Activated CD8-positive, alpha-beta memory T cell treated with anti-CD3 and anti-CD28 coated beads for 48 hours (primary cell): Measurements from ENCODE around the gene TSPAN4.
A peak's percentile ranks its signal among the peaks of the same experiment; 100 is the strongest.

Experiments
- DNase-seq, 3 experiments: peaks; one replicate each; pipeline ENCODE4 v3.0.0-alpha.2; 2020; ENCODE audit warnings: low read depth in 2 of 3, low spot score in 2 of 3

TSPAN4 gene

GRCh38 chr11:848380-848931 lies 5.8 kb downstream of the TSPAN4 start:
- peak in 2 of 3 experiments; percentile 53 to 70 for DNase-seq

GRCh38 chr11:849104-849824 lies 6.6 kb downstream of the TSPAN4 start:
- DNase-seq: no peak

DNA sequence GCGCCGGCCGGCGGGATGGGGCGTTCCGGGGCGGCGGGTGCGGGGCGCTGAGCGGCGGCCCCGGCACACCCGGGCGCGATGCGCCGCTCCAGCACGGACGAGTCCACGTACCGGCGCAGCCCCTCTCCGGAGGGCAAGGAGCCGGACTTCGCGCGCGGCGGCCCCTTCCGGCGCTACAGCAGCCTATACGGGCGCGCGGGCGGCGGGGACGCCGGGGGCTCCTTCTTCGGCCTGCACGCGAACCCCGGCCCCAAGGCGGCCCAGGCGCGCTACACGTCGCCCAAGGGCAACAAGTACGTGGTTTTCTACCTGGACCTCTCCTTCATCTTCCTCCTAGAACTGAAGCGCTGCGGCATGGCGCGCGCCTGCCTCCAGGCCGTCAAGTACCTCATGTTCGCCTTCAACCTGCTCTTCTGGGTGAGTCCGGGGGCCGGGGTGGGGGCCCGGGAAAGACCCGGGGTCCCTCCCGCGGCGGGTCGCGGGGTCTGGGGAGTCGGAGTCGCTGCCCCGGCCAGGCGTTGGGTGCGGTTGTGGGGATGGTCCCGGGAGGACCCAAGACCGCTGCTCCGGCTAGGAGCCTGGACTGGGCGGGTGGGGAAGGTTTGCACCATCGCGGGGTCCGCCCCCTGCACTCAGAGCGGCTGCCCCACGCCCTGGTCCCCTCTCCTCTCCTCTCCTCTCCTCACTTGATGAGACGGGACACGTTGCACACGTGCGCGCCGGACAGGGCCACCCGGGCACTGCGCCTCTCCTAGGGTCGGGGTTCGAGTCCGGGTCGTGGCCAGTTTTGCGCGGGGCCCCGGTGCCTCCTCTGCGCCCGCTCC lies 7.5 kb downstream of the TSPAN4 start:
- DNase-seq: no peak

DNA sequence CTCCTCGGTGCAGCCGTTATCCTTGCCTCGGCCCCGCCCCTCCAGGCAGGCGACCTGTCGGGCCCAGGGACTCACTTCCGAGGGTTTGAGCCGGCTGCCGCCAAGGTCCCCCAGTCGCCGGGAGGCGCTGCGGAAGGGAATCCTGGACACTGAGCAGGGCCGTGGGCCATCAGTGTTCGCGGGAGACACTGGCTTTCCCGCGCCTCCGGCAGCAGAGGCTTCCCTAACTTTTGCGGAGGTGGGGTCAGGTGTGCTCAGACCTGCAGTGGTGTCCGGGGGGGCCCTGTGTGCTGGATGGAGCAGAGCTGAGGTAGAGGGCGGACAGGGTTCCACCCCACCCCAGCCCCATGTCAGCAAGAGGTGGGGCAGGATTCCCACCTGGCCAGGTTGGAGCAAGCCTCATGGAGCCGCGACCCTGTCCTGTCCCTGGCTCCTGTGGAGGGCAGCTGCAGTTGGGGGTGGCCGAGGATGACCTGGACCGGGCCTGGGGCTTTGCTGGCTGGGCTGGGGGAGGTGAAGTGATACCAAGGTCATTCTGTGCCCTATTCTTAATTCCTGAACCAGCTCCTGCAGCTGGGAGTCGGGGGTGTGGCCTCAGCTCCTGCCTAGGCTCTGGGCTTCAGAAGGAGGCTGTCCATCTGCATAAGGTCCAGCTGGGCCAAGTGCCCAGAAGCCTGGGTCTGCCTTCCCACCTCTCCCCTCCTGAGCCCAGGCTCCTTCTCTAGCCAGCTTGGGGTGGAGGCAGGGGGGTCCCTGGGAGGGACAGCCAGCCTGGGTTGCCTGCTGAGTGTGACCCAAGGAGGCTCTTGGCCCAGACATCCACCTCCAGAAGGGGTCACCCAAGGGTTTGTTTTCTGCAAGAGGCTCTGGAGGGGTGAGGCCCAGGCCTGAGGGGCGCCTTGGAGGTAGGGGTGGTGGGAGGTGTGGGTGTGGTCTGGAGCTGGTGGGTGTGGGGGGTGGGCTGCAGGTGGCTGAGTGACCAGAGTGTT lies 8.4 kb downstream of the TSPAN4 start:
- no peak for DNase-seq

DNA sequence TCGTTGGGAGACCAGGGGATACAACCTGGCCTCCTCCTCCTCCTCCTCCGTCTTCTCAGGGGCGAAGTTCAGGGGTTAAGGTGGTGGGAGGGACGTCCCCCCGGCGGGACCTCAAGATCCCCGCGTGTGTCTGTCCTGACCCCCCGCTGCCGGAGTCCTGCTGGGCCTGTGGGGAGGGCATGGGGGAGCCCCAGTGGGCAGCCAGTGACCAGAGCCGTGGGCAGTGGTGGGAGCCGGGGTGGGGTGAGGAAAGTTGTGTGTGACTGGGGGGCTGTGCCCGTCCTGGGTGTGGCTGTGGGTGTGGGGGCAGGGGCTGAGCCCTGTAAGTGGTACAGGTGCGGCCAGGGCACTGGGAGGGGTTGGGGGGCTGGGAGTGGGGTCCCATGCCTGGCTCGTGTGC lies 10.1 kb downstream of the TSPAN4 start:
- no peak for DNase-seq

- no peak for DNase-seq
These were observed 11.2 kb downstream of the TSPAN4 start for GRCh38 chr11:853682-854448.

DNA sequence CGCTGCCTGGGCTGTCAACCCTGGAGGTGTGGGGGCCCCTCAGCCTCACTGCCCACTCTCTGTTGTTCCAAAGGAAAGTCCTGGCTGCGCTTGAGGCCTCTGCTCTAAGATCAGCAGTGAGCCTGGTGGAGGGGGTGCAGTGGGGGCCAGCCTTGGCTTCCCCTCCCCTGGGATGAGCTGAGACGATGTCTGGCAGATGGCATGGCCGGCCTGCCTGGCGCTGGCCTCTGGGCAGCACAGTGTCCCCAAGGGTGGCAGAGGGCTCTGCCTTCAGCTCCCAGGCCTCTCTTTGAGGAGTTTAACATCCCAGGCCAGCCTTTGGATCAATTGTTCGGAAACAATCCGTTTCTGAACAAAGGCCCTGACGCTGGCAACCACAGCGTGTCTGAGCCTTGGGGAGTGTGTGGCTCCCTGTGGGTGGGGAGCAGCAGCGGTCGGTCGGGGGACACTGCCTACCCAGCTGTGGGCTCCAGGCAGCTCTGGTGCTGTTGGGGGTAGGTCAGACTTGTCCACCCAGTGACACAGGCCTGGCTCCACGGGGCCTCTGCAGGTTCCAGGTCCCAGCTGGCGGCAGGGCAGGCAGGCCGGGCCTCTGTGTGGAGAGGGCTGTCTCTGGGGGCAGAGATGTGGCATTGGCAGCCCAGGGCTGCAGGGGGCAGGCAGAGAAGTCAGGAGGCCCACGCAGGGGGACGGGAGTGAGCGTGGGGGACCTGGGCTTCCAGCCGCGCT lies 12.1 kb downstream of the TSPAN4 start:
- DNase-seq: no peak

GRCh38 chr11:855330-855674 lies 12.7 kb downstream of the TSPAN4 start:
- no peak for DNase-seq

DNA sequence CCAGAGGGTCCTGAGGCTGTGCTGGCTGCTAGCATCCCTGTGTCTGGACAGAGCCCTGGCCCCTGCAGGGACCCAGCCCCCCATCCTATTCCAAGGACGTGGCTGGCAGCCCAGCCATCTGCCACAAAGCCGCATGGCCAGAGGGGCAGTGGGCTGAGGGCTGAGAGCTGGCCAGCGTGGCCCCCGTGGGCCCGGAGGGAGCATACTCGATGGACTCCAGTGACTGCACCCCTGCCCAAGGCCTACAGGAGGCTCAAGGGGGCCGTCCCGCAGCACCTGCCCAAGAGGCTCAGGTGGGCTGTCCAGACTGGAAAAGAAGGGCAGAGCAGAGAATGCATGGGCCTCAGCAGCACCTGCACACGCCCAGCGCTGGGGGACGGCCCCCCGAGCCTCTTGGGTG lies 13.1 kb downstream of the TSPAN4 start:
- no peak for DNase-seq

DNA sequence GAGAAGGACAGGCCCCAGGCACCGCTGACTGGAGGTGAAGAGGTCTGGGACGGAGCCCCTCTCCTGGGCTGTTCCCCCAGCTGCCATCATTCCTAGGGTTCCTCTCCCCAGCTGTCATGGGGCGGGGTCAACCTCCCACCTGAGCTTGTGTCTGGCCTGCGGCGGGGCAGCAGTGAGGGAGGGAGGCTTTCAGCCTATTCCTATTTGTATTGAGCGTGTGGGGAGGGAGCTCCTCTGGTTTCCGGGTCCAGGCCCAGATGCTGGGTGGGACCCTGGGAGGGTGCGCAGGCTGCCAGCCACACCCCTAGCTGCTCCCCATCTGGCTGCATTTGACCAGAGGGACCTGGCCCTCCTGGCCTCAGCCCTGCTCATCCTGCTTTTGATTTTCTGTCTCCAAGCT lies 13.7 kb downstream of the TSPAN4 start:
- DNase-seq: no peak

DNA sequence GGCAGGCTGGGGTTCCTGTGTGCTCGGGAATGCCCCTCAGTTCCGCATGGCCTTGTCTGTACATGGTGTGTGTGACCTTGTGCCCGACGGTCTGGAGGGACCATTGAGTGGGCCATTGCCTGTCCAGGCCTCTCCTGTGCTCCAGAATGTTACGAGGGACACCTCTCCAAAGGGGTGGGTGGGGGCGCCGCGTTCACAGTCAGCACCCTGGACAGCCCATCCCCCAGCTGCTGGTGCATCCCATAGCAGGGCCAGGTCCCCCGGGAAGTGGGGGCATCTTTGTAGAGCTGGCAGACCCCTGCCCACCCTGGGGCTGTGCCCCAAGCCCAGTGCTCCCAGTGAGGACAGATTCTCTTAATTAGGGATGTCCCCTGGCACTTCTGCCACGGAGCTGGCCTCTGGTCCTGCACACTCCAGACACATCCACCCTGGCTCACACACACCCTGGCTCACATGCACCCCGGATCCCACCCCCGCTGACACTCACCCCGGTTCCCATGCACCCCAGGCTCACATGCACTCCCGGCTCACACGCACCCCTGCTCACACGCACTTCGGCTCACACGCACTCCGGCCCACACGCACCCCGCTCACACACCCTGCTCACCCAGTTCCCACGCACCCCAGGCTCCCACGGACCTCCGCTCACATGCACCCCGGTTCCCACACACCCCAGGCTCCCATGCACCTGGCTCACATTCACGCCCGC lies 15.6 kb downstream of the TSPAN4 start:
- no peak for DNase-seq

DNA sequence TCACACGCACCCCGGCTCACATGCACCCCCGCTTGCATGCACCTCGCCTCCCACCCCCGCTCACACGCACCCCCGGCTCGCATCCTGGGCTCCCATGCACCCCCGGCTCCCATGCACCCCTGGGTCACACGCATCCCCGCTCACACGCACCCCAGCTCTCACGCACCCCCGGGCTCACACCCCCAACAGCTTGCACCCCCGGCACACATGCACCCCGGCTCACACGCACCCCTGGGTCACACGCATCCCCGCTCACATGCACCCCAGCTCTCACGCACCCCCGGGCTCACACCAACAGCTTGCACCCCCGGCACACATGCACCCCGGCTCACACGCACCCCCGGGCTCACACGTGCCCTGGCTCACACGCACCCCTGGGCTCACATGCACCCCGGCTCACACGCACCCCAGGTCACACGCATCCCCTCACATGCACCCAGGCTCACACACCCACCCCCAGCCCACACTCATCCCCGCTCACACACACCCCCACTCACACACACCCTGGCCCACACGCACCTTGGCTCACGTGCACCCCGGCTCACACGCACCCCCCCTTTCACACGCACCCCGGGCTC lies 16.2 kb downstream of the TSPAN4 start:
- no peak for DNase-seq

- no peak for DNase-seq
These were observed 16.9 kb downstream of the TSPAN4 start for GRCh38 chr11:859394-860131.

DNA sequence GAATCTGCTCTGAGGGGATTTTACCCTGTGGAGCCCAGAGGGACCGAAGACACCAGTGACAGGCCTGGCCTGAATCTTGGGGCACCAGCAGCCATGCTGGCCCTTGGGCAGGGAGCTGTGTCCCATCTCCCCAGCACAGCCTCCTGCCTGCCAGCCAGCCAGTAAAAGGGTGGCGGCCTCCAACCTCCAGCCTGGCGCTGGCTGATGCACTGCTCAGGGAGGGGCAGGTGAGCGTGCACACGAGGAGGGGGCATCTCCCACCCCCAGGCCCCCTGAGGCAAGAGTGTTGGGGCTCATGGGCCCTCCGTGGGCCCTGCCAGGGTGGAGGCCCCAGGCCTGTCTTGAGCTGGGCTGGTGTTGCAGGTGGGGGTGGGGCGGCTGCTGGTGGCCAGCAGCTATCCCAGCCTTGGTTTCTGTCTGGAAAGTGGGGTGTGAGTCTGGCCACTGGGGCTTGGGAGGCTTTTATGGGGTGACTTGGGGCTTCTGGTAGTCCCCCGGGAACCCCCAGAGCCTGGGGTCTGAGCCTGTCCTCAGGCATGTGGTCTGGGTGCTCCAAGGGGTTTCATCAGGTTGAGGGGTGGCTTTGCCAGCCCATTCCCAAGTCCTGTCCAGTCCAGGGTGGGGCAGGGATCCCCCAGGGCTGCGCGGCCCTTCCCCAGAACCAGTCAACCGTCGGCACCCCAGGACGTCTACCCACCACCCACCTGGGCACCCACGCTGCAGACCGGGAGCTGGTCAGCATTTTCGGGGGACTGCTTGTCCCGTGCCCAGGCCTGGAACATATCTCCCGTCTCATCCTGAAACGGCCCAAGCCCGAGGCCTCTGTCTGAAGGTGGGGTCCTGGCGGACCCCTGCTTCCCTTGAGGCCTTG lies 17.8 kb downstream of the TSPAN4 start:
- no peak for DNase-seq

DNA sequence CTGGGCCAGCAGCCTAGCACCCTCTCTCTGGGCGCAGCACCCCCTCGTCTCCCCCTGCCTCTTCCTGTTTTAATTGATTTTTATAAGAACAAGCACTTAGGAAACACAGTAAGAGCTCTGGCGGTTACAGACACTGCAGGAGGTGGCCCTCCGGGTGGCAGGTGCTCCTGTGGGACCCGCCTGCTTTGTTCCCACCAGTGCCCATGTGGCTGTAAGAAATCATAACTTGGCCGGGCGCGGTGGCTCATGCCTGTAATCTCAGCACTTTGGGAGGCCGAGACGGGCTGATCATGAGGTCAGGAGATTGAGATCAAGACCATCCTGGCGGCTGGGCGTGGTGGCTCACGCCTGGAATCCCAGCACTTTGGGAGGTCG lies 18.4 kb downstream of the TSPAN4 start:
- no peak for DNase-seq

DNA sequence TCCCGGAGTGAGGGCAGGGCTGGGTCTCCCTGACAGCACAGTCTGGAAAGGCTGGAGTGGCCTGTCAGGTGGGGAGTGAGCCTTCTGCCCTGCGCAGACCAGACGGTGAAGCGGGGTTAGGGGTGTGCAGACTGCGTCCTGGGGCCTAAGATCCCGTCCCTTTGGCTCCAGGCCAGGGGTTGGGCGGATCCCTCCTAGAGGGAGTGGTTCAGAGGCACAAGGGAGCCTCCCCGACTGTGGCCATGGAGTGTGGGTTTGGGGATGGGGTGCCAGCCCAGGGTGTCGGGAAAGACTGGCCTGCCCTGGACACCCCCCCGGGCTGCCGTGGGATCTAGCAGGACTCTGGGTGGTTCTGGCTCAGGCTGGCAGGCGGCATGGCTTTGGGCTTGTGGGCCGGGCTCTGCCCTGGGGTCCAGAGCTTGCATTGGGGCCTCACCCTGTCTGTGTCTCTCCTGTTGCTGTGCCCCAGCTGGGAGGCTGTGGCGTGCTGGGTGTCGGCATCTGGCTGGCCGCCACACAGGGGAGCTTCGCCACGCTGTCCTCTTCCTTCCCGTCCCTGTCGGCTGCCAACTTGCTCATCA lies 19.5 kb downstream of the TSPAN4 start:
- DNase-seq: no peak

DNA sequence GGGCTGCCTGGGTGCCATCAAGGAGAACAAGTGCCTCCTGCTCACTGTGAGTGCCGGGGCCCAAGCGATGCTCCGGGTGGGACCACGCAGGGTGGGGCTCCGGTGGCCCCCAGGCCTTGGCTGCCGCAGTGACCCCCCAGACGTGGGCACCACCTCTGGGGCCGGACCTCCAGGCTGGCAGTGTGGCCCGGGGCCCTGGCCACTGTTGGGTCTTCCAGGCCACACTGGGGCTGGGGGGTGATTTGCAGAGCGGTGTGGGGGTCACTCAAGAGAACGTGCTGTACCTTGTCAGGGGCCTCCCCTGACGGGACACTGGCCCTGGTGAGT lies 20.0 kb downstream of the TSPAN4 start:
- no peak for DNase-seq
